GM19239 (cell line): ENCODE data around the gene RGS7.
"Not testable (repeated sequence)": the region's sequence is repeated elsewhere in the genome, so short reads cannot be mapped to it uniquely, and the experiment has no call there.

Experiments used
- DNase-seq: peaks from one replicate; pipeline ENCODE4 v3.0.0; 2011; ENCODE audit warnings: low spot score; ENCODE audit not compliant: insufficient read length
- FAIRE-seq: peaks from 2 replicates; lab custom pipeline; 2011; peaks lifted over from hg19 to GRCh38; lab: Jason Lieb, UNC

The RGS7 gene

DNA sequence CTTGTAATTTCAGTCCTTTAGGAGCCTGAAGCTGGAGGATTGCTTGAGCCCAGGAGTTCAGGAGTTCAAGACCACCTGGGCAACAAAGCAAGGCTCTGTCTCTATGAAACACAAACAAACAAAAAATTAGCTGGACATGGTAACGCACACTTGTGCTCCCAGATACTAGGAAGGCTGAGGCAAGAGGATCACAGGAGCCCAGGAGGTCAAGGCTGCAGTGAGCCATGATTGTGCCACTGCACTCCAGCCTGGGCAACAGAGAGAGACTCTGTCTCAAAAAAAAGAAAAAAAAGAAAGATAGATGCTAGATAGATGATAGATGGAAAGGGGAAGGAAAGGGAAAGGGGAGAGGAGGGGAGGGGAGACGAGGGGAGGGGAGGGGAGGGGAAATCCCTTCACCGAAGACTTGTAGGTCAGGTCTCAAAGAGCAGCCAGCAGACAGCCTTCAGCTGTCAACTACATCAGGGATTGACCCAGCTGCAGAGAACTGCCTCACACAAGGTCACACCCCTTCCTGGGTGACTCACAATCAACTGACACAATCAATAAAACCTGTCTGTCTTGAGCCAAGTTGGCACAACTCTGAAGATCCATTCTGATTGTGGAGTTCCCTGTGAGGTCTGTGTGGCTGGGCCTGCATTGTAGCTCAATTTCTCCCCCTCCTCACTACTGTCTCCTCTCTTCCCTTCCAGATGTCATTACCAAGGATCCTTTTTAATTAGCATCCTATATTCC, 200.6 kb downstream of the RGS7 start:
- no peak for DNase-seq
- no peak for FAIRE-seq

DNA sequence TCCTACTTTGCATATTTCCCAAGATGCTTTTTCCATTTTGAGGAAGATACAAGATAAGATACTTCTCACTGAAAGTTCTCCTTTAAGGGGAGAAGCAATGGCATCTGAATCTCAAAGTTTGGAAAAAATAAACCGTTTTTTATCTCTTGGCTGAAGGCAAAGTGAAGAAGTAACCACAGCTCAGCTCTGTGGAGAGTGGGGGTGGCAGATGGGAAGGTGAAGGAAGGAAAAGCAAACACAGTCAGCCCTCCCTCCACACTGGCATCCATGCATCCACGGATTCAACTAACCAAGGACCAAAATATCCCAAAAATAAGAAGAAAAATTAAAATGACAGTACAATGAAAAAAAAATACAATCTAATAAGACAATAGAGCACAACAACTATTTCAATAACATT, 211.1 kb downstream of the RGS7 start:
- no peak for FAIRE-seq

DNA sequence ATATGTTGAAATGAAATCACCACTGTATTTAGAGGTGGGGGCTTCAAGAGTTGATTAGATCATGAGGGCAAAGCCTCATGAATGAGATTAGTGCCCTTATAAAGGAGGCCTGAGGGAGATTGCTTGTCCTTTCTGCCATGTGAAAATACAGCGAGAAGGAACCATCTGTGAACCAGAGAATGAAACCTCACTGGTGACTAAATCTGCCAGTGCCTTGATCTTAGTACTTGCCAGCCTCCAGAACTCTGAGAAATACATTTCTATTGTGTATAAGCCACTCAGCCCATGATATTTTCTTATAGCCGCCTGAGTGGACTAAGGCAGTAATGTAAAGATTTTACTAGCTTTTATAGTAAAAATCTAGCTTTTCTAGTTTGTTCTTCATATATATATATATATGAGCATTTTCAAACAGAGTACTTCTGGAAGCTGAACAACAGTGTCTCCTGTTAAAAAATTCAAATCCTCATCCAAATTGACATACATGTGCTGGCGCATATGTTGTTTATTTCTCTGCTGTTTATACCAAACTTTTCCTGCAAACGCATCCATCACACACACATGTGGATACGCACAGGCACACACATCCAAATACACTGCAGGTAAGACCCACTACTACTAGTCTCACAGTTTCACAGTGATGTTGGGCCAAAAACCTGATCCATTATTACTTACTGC, 213.1 kb downstream of the RGS7 start:
- FAIRE-seq: no peak
- DNase-seq: no peak

More for the DNA sequence above, 211.1 kb downstream of the RGS7 start:
- no peak for DNase-seq

DNA sequence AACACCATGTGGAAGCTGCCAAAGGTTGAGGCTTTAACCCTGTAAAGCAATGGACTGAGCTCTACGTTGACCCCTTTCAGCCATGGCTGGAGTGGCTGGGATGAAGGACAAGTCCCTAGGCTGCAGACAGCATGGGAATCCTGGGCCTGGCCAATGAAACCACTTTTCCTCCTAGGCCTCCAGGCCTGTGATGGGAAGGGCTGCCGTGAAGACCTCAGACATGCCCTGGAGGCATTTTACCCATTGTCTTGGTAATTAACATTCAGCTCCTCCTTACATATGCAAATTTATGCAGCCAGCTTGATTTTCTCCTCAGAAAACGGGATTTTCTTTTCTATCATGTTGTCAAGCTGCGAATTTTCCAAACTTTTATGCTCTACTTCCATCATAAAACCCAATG, 214.5 kb downstream of the RGS7 start:
- DNase-seq: no peak
- no peak for FAIRE-seq

DNA sequence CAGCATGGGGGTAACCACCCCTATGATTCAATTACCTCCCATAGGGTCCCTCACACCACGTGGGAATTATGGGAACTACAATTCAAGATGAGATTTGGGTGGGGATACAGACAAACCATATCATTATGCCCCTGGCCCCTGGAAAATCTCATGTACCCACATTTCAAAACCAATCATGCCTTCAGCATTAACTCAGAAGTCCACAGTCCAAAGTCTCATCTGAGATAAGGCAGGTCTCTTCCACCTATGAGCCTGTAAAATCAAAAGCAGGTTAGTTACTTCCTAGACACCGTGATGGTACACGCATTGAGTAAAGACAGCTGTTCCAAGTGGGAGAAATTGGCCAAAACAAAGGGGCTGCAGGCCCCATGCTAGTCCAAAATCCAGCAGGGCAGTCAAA, 215.4 kb downstream of the RGS7 start:
- DNase-seq, FAIRE-seq: not testable (repeated sequence)

DNA sequence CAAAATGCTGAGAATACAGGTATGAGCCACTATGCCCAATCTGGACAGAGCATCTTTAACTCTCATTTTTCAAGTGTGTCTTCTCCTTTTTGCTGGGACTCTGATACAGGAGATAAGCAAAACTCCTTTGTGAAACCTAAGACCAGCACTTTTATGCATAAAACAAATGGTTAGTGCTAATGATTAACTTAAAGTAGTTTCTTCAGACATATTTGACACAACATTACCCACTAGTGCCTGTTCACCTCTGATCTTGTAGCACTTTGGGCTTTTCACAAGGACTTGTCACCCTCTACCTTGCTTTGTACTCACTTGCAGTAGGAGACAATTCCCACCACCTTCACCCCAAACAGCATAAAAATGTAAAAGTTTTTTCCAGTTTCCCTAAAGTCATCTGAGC, 216.3 kb downstream of the RGS7 start:
- no peak for DNase-seq
- FAIRE-seq: no peak

DNA sequence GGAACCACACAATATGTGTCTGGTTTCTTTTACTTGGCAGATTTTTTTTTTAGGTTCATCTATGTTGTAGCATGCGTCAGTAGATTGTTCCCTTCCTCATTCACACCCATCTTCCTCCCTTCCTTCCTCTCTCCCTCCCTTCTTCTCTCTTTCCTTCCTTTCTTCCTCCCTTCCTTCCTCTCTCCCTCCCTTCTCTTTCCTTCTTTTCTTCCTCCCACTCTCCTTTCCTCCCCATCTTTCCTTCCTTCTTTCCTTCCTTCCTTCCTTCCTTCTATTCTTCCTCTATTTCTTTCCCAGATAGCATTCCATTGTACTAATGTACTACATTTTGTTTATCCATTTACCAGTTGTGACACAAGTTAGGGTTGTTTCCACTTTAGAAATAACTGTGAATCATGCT, 218.0 kb downstream of the RGS7 start:
- FAIRE-seq (no peak), DNase-seq (no peak)

DNA sequence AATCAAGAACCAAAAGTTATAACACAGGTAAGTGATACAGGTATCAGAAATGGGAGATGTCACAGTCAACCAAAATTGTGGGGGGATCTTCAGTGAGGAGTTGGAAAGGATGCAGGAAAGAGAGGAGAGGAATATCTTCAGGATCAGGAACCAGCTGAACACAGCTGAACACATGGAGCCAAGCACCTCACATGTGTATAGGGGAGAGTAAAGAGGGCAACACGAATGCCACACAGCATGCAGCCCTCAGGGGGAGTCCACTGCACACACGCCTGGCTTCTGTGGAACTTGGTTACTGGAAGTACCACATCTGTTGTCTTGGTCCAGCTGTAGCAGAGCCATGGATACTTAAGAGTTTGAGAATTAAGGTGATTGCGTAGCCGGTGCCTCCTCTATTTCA, 218.8 kb downstream of the RGS7 start:
- DNase-seq: no peak
- no peak for FAIRE-seq

DNA sequence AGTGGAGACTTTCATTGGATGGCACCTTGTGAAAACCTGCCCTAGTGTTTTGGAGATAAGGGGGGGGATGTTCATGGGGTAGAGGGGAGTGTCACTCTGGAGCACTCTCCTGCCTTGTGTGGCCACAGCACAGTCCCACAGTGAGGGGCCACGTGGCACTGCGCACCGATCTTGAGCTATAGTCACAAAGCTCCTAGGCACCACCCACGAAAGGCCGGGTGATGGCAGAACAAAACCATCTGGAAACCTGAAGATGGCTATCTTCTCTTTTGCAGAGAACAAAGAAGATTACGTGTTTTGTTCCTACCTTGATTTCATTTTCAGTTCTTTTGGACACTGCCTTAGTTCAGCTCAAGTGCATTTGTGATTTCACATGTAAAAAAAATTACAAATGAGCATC, 220.6 kb downstream of the RGS7 start:
- no peak for DNase-seq
- FAIRE-seq: no peak

DNA sequence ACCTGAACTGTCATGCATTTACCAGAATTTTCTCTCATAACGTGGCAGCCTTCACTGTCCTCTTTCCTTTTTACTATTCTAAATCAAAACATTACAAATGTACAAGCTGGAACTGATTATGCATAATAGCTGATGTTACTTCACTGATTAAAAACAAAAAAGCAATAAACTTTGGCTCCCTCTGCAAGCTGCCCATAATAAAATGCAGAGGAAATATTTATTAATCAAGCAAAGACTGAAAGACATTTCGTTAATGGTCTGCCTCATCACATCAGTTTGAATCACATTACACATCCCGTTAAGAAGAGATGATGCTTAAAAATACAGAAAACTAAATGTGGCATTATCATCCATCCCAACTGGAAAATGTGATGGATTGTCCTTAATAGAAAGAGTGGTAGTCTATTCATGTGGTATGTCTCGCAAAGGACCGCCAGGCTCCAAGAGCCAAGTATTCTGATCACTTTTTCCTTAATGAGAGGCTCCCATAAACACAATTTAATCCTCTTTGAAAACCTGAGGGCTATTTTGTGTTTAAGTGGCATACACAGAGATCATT, 225.3 kb downstream of the RGS7 start:
- DNase-seq (no peak), FAIRE-seq (no peak)

DNA sequence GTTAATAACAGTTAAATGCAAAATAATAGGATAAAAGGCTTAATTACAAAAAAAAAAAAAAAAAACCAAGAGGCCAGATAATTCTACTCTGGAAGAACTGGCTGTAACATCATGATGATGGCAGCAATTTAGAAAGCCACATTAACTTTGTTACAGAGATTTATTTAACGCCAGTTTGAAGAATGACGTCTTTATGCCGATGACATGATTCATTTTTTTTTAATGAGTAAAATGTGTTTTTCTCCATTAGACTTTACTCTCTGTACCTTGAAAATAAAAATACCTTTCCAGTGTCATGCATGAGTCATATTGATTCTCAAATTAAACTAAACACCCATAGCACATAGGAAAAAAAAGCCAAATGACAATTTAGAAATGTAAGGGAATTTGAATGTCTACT, 226.1 kb downstream of the RGS7 start:
- FAIRE-seq (no peak), DNase-seq (no peak)

DNA sequence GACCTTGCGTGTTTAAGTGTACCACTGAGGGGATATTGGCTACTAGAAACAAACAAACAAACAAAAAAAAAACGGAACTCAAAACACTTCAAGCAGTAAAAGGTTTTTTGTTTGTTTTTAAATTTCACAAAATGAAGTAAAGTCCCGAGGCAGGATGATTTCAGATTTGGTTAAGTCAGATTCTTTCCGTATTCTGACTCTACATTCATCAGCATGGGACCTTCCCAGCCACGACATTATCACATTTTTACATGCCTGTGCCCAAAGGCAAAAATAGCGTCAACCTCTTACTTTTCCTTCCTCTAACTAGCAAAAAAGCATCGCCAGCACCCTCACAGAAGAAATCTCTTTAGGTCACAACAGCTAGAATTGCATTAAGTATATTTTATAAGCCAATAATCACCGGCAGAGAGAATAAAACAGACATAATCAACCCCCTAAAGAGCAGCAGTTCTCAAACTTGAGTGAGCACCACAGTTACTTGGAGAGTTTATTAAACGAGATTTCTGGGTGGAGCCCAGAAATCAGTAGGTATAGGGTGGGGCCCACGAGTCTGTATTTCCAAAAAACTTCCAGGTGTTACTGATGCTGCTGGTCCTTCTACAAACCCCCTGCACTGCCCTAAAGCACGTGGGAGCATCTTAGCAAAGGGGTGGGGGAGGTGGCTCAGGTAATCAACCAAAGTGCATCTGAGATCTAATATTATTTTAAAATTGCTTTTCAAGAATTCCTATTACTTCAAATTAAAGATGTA, 227.6 kb downstream of the RGS7 start:
- FAIRE-seq: no peak

DNA sequence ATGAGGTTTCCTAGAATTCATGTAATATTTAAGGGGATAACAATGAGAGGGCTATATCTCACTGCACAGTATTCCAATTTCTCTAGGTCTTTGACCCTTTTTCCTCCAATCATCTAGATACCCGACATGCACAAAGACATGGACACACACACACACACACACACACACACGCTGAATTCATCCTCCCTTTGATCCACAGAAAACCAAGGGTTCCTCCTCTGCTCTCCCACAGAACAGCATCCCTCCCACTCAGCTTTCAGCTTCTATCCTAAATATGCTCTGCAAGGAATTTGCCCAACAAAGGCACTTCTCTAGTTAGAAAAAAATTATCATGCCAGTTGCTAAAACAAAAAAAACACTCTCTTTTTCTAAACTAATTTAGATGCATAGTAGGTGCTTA, 231.7 kb downstream of the RGS7 start:
- DNase-seq (no peak), FAIRE-seq (no peak)

More for the DNA sequence above, 227.6 kb downstream of the RGS7 start:
- no peak for DNase-seq

DNA sequence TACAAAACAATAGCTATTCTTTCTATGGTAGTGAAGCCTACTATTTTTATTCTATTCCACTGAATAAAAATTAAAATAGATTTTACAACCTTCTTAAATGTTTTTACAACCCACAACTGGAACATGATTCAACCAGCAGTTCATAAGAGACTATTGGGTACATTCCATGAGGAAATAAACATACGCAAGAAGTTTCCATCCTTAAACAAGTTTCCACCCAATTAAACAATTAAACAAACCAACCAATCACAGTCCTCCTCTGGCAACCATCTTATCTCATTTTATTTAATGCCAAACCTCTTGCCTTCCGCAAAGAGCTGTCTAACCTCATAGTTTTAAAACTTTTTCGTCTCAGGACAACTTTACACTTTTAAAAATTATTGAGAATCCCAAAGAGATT, 239.0 kb downstream of the RGS7 start:
- DNase-seq (no peak), FAIRE-seq (no peak)

DNA sequence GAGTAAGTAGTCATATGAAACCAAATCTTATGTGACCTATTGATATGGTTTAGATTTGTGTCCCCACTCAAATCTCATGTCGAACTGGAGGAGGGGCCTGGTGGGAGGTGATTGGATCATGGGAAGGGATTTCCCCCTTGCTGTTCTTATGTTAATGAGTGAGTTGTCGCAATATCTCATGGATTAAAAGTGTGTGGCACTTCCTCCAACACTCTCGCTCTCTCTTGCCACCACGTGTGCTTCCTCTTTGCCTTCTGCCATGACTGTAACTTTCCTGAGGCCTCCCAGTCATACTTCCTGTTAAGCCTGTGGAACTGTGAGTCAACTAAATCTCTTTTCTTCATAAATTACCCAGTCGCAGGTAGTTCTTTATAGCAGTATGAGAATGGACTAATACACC, 241.2 kb downstream of the RGS7 start:
- DNase-seq: no peak

DNA sequence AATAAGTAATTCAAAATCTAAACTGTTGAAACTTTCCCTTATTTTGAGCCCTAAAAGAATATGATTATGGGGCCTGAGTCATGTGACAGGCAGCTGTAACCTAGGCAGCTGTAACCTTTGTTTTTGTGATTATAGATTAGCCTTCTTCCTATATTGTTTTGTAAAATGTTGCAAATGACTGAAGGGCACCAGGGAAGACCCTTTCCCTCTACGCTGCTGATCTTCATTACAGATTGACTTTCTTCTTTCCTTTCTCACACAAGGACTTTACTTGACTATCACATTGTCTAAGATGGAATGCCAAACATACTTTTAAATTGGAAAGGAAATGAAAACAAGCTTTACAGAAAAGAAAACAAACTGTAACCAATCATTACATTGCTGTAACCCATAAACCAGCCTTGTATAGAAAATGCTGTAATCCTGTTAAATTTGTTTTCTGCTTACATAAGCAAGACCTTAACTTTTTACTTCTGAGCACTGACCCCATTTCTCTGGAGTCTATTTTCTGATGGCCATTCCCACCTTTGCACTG, 242.2 kb downstream of the RGS7 start:
- DNase-seq (no peak), FAIRE-seq (no peak)

More for the DNA sequence above, 241.2 kb downstream of the RGS7 start:
- FAIRE-seq: no peak

DNA sequence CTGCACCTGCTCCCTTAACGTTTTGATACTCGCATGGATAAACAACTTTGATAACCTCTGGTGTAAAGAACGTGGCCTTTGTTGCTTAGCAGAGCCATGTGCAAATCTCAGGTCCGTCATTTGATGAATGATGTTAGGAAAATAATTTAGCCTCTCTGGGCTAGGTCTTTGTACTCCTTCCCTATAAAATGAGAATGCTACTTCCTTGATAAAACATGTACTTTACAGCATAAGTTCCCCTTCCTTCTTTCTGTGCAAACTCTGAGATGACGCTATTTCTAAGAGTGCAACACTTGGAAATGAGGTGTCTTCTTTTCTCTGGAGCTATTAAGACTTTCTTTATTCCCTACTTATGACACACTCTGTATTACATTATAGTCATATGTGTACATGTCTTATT, 243.4 kb downstream of the RGS7 start:
- no peak for DNase-seq
- no peak for FAIRE-seq

DNA sequence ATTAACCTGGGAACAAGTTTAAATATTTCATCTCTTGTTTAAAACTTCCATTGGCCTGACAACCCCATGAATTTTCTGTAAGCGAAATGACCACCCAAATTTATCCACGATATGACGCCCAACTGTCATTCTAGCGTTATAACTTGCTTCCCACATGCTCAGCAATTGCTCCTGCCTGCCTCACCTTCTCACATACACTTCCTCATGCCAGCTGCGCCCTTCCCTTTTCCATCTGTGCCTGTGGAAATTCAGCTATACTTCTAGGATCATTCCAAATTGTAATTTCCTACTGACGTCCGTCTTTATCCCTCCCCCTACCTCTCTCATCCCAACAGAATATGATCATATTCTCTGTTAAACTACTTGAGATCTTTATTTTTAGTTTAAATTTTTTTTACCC, 248.0 kb downstream of the RGS7 start:
- no peak for FAIRE-seq
- no peak for DNase-seq

DNA sequence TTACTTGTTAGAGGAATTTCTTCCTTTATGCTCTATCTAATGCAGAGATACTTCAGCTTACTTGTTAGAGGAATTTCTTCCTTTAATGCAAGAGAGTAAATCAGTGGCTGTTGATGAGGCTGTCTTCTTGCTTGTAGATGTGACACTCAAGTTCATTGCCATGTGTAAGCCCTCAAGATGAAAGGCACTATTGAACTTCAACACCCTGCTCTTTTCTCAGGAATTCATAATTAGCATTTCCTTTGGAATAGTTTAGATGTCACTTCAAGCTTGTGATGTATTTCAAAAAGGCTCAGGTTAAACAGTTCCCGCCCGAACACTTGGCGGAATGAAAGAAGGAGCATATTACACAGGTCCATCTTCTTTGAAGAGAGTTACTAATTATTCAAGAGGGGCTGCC, 251.9 kb downstream of the RGS7 start:
- FAIRE-seq (no peak), DNase-seq (no peak)

DNA sequence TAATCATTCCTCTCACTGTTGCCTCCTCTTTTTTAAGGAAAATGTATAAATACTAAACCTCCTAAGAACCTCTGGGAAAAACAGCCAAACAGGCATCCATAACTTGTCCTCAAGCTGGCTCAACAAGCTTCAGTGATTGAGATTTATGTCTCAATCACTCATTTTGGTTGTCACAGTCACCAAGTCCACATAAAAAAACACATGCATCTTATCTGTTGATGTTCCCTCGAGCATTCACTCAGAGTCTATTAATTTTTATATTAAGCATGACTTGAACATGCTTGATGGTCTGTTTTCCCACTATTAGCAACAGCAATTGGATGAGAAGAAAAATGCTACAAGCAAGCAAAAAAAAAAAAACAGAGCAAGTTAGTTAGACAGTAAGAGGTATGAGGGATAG, 254.3 kb downstream of the RGS7 start:
- no peak for DNase-seq
- FAIRE-seq: no peak

DNA sequence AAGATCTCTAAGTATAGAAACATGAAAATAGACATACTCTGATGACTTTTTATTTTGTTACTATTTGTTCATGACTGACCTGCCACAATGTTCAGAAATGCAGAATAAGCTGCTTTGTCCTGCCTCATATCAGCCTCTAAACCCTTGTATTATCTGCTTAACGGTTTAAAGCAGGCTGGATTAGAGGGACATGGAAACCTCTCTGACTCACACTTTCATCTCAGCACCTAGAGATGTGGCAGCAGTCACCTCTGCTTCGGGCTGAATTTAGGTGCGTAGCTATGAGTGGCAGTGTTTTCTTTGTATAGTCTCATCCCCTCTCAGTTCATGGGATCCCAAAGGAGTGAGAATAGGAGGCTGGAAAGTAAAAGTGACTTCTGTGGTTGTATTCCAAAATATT, 255.4 kb downstream of the RGS7 start:
- DNase-seq (no peak), FAIRE-seq (no peak)
